Measurements from ENCODE around the gene ADAMTS2. TPM values are rescaled to one million over a fixed set of nuclear protein-coding genes. Genes with fewer than 3 reads are reported as not detected.

Gene ADAMTS2
- total RNA-seq, 1 experiment from 2014 or later, result 1.7 TPM

DNA sequence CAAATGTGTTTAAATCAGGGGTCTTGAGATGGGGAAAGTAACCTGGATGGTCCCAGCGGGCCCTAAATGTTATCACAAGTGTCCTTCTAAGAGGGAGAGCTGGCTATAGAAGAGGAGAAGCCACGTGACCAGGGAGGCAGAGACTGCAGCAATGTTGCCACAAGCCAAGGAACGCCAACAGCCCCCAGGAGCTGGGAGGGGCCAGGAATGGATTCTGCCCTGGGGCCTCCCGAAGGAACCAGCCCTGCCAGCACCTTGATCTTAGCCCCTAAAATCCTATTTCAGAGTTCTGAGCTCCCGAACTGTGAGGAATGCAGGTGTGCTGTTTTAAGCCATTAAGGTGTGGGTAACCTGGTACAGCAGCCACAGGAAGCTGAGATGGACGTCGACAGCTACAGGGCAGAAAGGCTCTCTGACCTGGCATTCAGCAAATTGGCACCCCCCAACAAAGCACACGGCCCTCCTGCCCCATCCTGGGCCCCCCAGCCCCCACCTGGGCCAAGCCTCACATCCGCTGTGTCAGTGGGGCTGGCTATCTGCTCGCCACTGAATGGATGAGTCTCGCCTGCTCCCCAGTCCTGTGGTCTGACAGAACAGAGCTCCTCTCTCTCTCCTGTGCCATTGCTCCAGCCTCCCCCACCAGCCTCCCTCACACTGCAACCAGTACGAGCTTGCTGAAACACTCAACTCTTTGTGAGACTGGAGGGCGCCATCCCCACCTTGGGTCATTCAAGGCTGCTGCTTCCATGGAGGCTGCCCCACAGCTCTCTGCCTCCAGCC lies 78.8 kb downstream of the ADAMTS2 start:
- Histone ChIP-seq H3K27me3 (ENCODE audit: control insufficient read depth, insufficient read depth, low read length) (no peaks in the 10 kb centered on the region), H3K4me3 (ENCODE audit: insufficient read depth, low read depth, low read length) (no peak overlapping the region), H3K36me3 (replicated peaks; ENCODE audit: control insufficient read depth, insufficient read depth, low read length) (no peaks in the 10 kb centered on the region)
- no peak for DNase-seq

DNA sequence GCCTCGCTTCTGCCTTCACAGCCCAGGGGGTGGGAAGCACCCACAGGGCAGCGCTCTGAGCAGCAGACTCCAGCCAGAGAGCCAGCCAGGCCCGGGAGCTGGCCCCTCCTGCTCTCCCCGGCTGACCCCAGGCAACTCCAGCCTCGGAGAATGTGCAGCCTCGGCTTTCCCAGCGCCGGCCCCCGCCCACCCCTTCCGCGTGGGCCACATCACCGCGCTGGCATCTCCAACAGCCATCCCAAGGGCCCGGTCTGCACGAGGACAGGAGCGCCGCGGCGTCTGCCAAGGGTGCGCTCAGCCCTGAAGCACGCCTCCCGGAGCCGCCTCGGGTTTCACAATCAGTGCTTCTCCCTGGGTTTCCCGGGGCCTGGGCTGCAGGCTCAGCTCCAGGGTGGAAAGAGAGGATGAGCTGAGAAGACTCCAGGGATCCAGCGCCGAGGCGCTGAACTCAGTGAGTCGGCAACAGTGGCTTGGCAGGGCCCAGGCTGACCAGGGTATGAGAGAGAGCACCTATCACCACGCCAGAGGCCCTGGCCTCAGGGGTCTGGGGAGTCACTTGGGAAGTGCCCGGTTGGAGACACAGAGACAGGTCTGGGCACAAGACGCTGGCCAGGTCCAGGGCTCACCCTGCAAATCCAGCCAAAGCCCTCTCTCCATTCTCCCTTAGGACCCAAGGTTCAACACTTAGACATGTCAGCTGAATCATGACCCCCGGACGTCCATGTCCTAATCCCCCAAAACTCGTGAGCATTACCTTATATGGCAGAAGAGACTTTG lies 79.6 kb downstream of the ADAMTS2 start:
- H3K27me3 ChIP-seq (ENCODE audit: control insufficient read depth, insufficient read depth, low read length), result no peaks in the 10 kb centered on the region
- peak; percentile 80 for DNase-seq
- no peak overlapping the region for H3K4me3 ChIP-seq (ENCODE audit: insufficient read depth, low read depth, low read length)
- no peaks in the 10 kb centered on the region for H3K36me3 ChIP-seq (replicated peaks; ENCODE audit: control insufficient read depth, insufficient read depth, low read length)

DNA sequence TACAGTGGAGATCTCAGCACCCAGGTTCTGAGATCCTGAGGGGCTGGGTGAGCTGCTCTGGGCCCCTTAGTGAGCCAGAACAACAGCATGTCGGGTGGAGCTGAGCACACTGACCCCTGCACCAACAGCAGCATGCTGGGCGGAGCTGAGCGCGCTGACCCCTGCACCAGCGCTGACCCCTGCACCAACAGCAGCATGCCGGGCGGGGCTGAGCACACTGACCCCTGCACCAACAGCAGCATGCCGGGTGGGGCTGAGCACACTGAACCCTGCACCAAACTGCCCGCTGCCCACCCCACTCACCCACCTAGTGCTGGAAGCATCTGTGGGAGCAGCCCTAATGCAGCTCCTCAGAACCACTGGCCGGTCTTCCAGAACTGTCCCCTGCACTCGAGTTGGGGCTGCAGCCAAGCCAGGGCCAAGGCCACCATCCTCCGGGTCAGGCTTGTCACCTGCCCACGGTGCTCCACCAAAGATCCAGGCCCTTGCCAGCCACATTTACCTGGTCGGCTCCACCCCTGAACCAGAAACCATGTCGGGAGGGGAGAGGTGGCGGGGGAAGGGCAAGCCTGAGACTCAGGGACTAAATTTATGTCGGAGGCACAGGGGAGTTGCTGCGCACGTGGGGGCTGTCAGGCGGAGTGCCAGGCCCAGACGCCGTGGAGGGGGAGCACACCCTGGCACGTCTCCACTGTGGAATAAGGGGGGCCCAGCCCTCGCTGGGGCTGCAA lies 80.3 kb downstream of the ADAMTS2 start:
- no peak overlapping the region for H3K4me3 ChIP-seq (ENCODE audit: insufficient read depth, low read depth, low read length)
- H3K36me3 ChIP-seq (replicated peaks; ENCODE audit: control insufficient read depth, insufficient read depth, low read length), result no peaks in the 10 kb centered on the region
- DNase-seq, result peak; percentile 78
- no peaks in the 10 kb centered on the region for H3K27me3 ChIP-seq (ENCODE audit: control insufficient read depth, insufficient read depth, low read length)

DNA sequence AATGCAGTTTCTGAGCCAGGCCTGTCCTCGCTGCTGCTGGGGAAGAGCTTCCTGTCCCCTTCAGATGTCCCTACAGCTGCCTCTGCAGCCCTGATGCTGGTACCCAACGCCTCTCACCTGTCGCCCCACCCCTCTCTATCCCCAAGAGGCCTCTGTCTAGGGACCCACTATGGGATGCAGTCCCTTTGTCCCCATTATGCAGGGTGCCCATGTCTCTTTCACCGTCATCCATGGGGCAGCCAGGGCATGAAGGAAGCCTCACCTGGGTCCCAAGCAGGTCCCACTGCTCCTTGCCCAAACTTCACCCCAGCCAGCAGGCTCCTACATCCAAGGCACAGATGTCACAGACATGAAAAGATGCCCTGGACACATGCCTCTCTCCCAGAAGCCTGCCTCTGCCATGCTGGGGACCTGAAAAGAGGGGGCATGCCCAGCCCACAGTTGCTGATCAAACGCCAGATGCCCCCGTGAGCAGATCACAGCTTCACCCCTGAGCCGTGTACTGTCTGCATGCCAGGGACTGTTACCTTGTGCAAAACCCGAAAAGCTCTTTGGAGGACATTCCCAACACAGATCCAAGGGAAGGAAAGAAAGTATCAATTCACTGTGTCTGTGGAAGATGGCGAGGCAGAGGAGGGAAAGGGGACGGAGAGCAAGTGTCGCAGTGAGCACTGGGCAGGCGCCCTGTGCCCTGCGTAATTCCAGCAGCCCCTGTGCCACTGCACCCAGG lies 81.0 kb downstream of the ADAMTS2 start:
- DNase-seq, result peak; percentile 43
- Histone ChIP-seq H3K4me3 (ENCODE audit: insufficient read depth, low read depth, low read length) (no peak overlapping the region), H3K27me3 (ENCODE audit: control insufficient read depth, insufficient read depth, low read length) (no peaks in the 10 kb centered on the region), H3K36me3 (replicated peaks; ENCODE audit: control insufficient read depth, insufficient read depth, low read length) (no peaks in the 10 kb centered on the region)

GRCh38 chr5:179263391-179264052 lies 81.7 kb downstream of the ADAMTS2 start:
- no peaks in the 10 kb centered on the region for H3K27me3 ChIP-seq (ENCODE audit: control insufficient read depth, insufficient read depth, low read length)
- no peak overlapping the region for H3K4me3 ChIP-seq (ENCODE audit: insufficient read depth, low read depth, low read length)
- DNase-seq, result peak; percentile 47
- H3K36me3 ChIP-seq (replicated peaks; ENCODE audit: control insufficient read depth, insufficient read depth, low read length), result no peaks in the 10 kb centered on the region

DNA sequence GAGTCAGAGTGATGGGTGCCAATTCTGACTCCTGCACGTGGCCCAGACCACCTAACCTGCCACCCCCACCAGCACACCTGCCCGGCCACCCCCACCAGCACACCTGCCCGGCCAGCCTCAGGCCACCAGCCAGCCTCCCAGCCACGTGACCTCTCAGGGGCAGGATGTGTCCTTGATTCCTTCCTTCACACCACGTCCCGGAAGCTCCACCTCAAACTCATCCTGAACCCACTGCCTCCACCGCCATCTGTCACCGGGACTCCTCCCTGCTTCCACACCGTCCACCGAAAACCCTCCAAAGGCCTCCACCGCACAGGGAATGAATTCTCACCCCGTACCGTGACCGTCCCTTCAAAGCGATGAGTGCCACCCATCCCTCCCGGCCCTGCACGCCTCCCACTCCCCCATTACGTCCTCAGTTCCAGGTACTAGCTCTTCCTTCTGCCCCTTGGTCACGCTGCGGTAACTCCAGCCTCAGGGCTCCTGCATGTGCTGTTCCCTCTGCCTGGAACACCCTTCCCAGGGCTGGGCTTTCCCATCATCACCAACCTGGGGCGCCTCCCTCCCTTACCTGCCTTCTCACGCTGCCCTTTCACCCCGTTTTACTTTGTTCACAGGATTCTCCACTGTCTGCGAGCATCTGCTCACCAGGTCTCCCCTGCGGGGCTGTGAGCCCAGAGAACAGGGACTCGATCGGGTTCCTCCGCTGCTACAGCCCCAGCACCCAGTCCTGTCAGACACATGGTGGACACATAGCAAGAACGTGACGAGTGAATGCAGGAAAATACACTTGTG lies 82.9 kb downstream of the ADAMTS2 start:
- Histone ChIP-seq H3K27me3 (ENCODE audit: control insufficient read depth, insufficient read depth, low read length) (no peaks in the 10 kb centered on the region), H3K4me3 (ENCODE audit: insufficient read depth, low read depth, low read length) (no peak overlapping the region), H3K36me3 (replicated peaks; ENCODE audit: control insufficient read depth, insufficient read depth, low read length) (no peaks in the 10 kb centered on the region)
- no peak for DNase-seq

DNA sequence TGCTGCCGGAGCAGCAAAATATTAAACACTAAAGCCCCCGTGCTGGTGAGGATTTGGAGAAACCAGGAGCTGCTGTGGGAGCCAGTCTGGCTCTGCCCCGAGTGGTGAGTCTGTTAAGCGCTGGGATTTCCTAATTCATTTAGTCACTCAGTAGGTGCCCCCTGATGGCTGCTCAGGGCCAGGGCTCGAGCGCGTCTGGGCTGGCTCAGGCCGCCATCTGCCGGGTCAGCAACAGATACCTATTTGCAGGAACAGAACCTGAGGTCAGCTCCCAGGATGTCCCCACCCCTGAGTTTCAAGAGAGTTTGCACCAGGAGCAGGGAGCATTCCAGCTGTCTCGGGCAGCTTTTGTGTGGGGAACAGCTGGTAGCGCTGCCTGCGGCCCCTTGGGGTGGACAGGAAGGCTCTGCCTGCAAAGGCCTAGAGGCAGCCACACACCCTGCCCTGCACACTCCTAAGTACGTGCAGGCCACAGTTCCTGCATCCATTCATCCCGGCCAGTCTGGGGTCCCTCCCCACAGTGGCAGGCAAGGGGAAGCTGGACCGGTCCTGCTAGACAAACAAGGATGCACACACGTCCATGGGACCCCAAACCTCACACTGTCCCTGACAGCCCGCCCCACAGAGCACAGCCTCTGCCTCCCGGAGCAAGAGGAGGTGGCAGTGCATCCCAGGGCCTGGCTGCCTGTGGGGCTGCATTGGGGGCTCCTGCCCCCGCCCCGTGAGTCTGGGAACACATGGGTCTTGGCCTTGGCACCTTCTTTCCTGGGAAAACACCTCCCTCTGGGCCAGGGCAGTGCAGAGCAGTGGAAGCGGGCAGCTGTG lies 83.7 kb downstream of the ADAMTS2 start:
- no peak overlapping the region for H3K4me3 ChIP-seq (ENCODE audit: insufficient read depth, low read depth, low read length)
- no peaks in the 10 kb centered on the region for H3K27me3 ChIP-seq (ENCODE audit: control insufficient read depth, insufficient read depth, low read length)
- peak; percentile 95 for DNase-seq
- H3K36me3 ChIP-seq (replicated peaks; ENCODE audit: control insufficient read depth, insufficient read depth, low read length), result no peaks in the 10 kb centered on the region

GRCh38 chr5:179260324-179261070 lies 84.8 kb downstream of the ADAMTS2 start:
- no peak for DNase-seq
- Histone ChIP-seq H3K4me3 (ENCODE audit: insufficient read depth, low read depth, low read length) (no peak overlapping the region), H3K27me3 (ENCODE audit: control insufficient read depth, insufficient read depth, low read length) (no peaks in the 10 kb centered on the region), H3K36me3 (replicated peaks; ENCODE audit: control insufficient read depth, insufficient read depth, low read length) (no peaks in the 10 kb centered on the region)

DNA sequence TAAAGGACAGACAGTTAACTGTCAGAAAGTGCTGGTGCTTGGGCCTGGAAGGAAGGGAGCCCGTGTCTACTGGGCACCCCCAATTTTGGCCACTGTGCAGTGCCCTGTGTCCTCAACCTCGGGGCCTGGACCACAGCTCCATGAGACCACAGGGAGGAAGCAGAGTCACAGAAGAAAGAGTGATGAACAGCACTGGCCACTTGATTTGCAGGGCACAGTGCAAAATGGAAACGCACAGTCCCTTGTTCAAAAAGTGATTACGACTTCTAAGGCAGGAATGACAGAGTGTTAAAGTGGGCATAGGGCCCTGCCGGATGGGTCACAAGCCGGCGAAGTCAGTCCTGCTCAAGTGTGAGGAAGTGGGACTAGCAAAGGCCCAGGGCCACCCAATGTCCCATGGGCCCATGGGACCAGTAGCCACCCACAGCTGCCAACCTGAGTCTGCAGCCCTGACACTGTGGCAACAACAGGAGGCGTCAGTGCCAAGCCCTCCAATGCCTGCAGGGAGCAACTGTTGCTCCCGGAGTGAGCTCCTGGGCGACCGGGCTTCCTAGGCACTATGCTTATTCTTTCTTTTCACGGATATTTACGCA lies 85.4 kb downstream of the ADAMTS2 start:
- H3K4me3 ChIP-seq (ENCODE audit: insufficient read depth, low read depth, low read length), result no peak overlapping the region
- DNase-seq, result no peak
- H3K27me3 ChIP-seq (ENCODE audit: control insufficient read depth, insufficient read depth, low read length), result no peaks in the 10 kb centered on the region

GRCh38 chr5:179258922-179259730 lies 86.1 kb downstream of the ADAMTS2 start:
- Histone ChIP-seq H3K27me3 (ENCODE audit: control insufficient read depth, insufficient read depth, low read length) (no peaks in the 10 kb centered on the region), H3K36me3 (replicated peaks; ENCODE audit: control insufficient read depth, insufficient read depth, low read length) (no peaks in the 10 kb centered on the region), H3K4me3 (ENCODE audit: insufficient read depth, low read depth, low read length) (no peak overlapping the region)
- peak; percentile 45 for DNase-seq

More for the DNA sequence above, 85.4 kb downstream of the ADAMTS2 start:
- no peaks in the 10 kb centered on the region for H3K36me3 ChIP-seq (replicated peaks; ENCODE audit: control insufficient read depth, insufficient read depth, low read length)

Measured in H7 (cell line).